ENCODE data around the gene DDX55. TPM values are rescaled to one million over a fixed set of nuclear protein-coding genes. Genes with fewer than 3 reads are reported as not detected.
"Not testable (repeated sequence)": the region's sequence is repeated elsewhere in the genome, so short reads cannot be mapped to it uniquely, and the experiment has no call there.

The DDX55 gene
- total RNA-seq (10 to 100 TPM; 12.0 to 26.6 (median 19.1) TPM), polyA plus RNA-seq (10 to 100 TPM; 16.2 to 18.3 TPM)
- long read RNA-seq, donor 1, partial matches to known transcripts: 62 of 123 reads
- long read RNA-seq, donor 1, other reads (novel, unspliced or antisense): 61 of 123 reads
- long read RNA-seq, donor 2, partial matches to known transcripts: 97 of 101 reads
- long read RNA-seq, donor 2, other reads (novel, unspliced or antisense): 0 of 101 reads
- long read RNA-seq, donor 3, transcript DDX55-201 (14 exons, 2,654 nt): major isoform, 14 of 32 reads
- long read RNA-seq, donor 3, partial matches to known transcripts: 2 of 32 reads
- long read RNA-seq, donor 3, other reads (novel, unspliced or antisense): 16 of 32 reads

- Histone ChIP-seq H3K4me3 (peak within 1 kb of the TSS; percentile 94), H3K36me3 (no peaks in the 10 kb centered on the region), H3K27ac (peak within 1 kb of the TSS; percentile 71), H3K9me3 (no peaks in the 10 kb centered on the region), H3K27me3 (no peaks in the 10 kb centered on the region), H3K4me1 (ENCODE audit: insufficient read depth) (peaks cover 3% of the 10 kb centered on the region)
- TF ChIP-seq EP300 (IDR thresholded peaks at IDR 0.05) (no peak), CTCF (IDR thresholded peaks at IDR 0.05) (peak; percentile 22 to 85 (median 40)), POLR2A (IDR thresholded peaks at IDR 0.05) (peak; percentile 62)
- DNase-seq: peak; percentile 71 to 85 (median 76)
- 0 to 1% (median 0%) methylated on average over 56 to 81 of the region's 81 CpGs for WGBS, 3 donors
- intact Hi-C loops (cut with DNase I): loop anchor here in 1 of 4 donors (10.0 kb wide), 1 partner anchor 337 kb away; no protein-coding TSS in a partner anchor
These were observed at the start of gene DDX55 for GRCh38 chr12:123601602-123602489. DDX55 (plus strand) TSS chr12:123602099; CDS start chr12:123602149, 50 bp downstream.

- not testable (repeated sequence) for H3K4me1 ChIP-seq (ENCODE audit: insufficient read depth); H3K9me3 ChIP-seq; H3K27ac ChIP-seq; H3K4me3 ChIP-seq; DNase-seq; H3K36me3 ChIP-seq; H3K27me3 ChIP-seq
- WGBS, 3 donors: 56 to 58% (median 58%) methylated on average over 2 of the region's 2 CpGs
- intact Hi-C loops (cut with DNase I): loop anchor here in 1 of 4 donors (10.0 kb wide), 1 partner anchor 331 kb away; no protein-coding TSS in a partner anchor
These were observed 47.8 kb upstream of the DDX55 start for GRCh38 chr12:123554136-123554535.

- DNase-seq; H3K36me3 ChIP-seq; H3K4me1 ChIP-seq (ENCODE audit: insufficient read depth); H3K4me3 ChIP-seq; H3K27ac ChIP-seq; H3K27me3 ChIP-seq; H3K9me3 ChIP-seq: not testable (repeated sequence)
- WGBS, 3 donors: 83 to 90% (median 88%) methylated on average over 5 of the region's 5 CpGs
- intact Hi-C loops (cut with DNase I): loop anchor here in 1 of 4 donors (10.0 kb wide), 1 partner anchor 330 kb away; no protein-coding TSS in a partner anchor
These were observed 47.1 kb upstream of the DDX55 start for GRCh38 chr12:123554843-123555242.

GRCh38 chr12:123558487-123558886 lies 43.4 kb upstream of the DDX55 start:
- intact Hi-C loops (cut with DNase I): loop anchor here in 1 of 4 donors (10.0 kb wide), 1 partner anchor 326 kb away; no protein-coding TSS in a partner anchor
- not testable (repeated sequence) for H3K9me3 ChIP-seq; H3K36me3 ChIP-seq; H3K27ac ChIP-seq; H3K4me1 ChIP-seq (ENCODE audit: insufficient read depth); DNase-seq; H3K27me3 ChIP-seq; H3K4me3 ChIP-seq
- WGBS, 3 donors: 94 to 96% (median 94%) methylated on average over 14 of the region's 14 CpGs

- TF ChIP-seq POLR2A (IDR thresholded peaks at IDR 0.05) (no peak), EP300 (IDR thresholded peaks at IDR 0.05) (no peak), CTCF (IDR thresholded peaks at IDR 0.05) (no peak)
- Histone ChIP-seq H3K9me3 (no peaks in the 10 kb centered on the region), H3K27ac (no peak overlapping the region), H3K4me1 (ENCODE audit: insufficient read depth) (no peaks in the 10 kb centered on the region), H3K27me3 (no peaks in the 10 kb centered on the region), H3K36me3 (no peaks in the 10 kb centered on the region), H3K4me3 (no peak overlapping the region)
- intact Hi-C loops (cut with DNase I): loop anchor here in 1 of 4 donors (10.0 kb wide), 1 partner anchor 325 kb away; no protein-coding TSS in a partner anchor
- no peak for DNase-seq
- WGBS, 3 donors: 69 to 76% (median 74%) methylated on average over 3 of the region's 3 CpGs
These were observed 42.4 kb upstream of the DDX55 start for GRCh38 chr12:123559468-123559867.
